Prostate gland (tissue), 2 donors: ENCODE data around the gene ACSM6.

Source experiments
- POLR2AphosphoS5 ChIP-seq: sonication (generic); formaldehyde crosslinking; IDR thresholded peaks from one replicate; pipeline ENCODE4 v1.6.1; 2017; ENCODE audit warnings: antibody characterized with exemption
- TF ChIP-seq, protein P1 (sequence below), 4 experiments: fragments of 200-600 bp in 2 of 4; fragments of 450-650 bp in 2 of 4; sonication (generic) in 2 of 4; IDR thresholded peaks; 1 replicate in 3 of 4; 2 replicates in 1 of 4; pipeline ENCODE4 v1.5.1; 2016 to 2019; ENCODE audit warnings: antibody characterized with exemption in 4 of 4, mild to moderate bottlenecking in 2 of 4, moderate library complexity in 2 of 4

DNA sequence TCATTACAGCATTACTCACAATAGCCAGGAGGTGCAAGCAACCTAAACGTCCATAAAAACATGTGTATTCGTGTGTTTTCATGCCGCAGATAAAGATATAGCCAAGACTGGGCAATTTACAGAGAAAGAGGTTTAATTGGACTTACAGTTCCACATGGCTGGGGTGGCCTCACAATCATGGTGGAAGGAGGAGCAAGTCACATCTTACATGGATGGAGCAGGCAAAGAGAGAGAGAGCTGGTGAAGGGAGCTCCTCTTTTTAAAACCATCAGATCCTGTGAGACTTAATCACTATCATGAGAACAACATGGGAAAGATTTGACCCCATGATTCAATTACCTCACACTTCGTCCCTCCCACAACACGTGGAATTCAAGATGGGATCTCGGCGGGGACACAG lies 63.8 kb downstream of the ACSM6 start:
- TF ChIP-seq, protein P1, sequence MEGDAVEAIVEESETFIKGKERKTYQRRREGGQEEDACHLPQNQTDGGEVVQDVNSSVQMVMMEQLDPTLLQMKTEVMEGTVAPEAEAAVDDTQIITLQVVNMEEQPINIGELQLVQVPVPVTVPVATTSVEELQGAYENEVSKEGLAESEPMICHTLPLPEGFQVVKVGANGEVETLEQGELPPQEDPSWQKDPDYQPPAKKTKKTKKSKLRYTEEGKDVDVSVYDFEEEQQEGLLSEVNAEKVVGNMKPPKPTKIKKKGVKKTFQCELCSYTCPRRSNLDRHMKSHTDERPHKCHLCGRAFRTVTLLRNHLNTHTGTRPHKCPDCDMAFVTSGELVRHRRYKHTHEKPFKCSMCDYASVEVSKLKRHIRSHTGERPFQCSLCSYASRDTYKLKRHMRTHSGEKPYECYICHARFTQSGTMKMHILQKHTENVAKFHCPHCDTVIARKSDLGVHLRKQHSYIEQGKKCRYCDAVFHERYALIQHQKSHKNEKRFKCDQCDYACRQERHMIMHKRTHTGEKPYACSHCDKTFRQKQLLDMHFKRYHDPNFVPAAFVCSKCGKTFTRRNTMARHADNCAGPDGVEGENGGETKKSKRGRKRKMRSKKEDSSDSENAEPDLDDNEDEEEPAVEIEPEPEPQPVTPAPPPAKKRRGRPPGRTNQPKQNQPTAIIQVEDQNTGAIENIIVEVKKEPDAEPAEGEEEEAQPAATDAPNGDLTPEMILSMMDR (IDR thresholded peaks at IDR 0.05), result no peak
- no peak for TF ChIP-seq POLR2AphosphoS5
